Adipose tissue (tissue), 3 donors: Measurements from ENCODE around the gene FAM210A. TPM values are rescaled to one million over a fixed set of nuclear protein-coding genes. Genes with fewer than 3 reads are reported as not detected.
"Not testable (repeated sequence)": the region's sequence is repeated elsewhere in the genome, so short reads cannot be mapped to it uniquely, and the experiment has no call there.

Source experiments
- H3K27ac ChIP-seq: one replicate; pipeline ENCODE4 v1.5.1; 2013; ENCODE audit warnings: low read depth, low read length
- WGBS, 3 donors: extraction: QIAGEN DNeasy Blood & Tissue Kit; methylation state at CpG; one replicate each; pipeline ENCODE4 v1.1.7; 2013; 5-methylcytosine and 5-hydroxymethylcytosine counted together
- polyA plus RNA-seq, 3 donors: library from polyadenylated mRNA; stranded (reverse); fragments of 200-250 nt; gene quantifications; one replicate each; pipeline ENCODE4 v1.2.3, GENCODE V29; 2013
- donor health status: healthy with polysubstance abuse.
- donor health status: Bipolar disorder and iron deficiency.
- donor health status: healthy.

FAM210A gene
- polyA plus RNA-seq, 3 donors = 3.2 to 11.2 (median 8.7) TPM

- no peak overlapping the region for H3K27ac ChIP-seq
- 69 to 81% (median 70%) methylated on average over 8 of the region's 8 CpGs for WGBS, 3 donors
These were observed 12.8 kb downstream of the FAM210A start for GRCh38 chr18:13713455-13714055.

DNA sequence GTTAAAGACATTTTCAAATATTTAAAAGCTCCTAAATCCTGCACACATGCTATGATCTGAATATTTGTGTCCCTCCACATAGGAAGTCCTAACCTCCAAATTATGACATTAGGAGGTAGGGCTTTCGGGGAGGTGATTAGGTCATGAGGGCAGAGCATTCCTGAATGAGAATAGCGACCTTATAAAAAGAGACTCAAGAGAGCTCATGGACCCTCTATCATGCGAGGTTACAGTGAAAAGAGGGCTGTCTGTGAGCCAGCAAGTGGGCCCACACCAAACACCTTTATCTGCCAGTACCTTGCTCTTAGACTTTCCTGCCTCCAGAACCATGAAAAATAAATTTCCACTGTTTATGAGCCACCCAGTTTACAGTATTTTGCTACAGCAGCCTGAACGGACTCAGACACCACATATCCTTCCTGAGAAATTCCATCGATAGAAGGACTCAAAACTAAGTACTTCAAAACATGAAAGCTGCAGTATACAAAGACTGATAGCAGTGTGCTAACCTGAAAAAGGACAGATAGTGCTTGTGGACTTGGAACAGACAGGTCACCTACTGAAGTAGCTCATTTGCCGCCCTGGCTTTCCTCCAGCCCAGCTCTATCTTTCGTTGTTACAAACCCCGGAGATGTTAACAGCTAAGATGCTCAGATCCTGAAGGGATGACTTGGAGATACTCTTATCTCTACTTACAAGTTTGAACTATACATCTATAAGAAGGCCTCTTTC, 13.8 kb downstream of the FAM210A start:
- no peak overlapping the region for H3K27ac ChIP-seq
- WGBS, 3 donors = 85 to 86% (median 85%) methylated on average over 8 of the region's 8 CpGs

GRCh38 chr18:13710414-13710831, 15.9 kb downstream of the FAM210A start:
- 88 to 89% (median 88%) methylated on average over 6 of the region's 6 CpGs for WGBS, 3 donors
- no peak overlapping the region for H3K27ac ChIP-seq

DNA sequence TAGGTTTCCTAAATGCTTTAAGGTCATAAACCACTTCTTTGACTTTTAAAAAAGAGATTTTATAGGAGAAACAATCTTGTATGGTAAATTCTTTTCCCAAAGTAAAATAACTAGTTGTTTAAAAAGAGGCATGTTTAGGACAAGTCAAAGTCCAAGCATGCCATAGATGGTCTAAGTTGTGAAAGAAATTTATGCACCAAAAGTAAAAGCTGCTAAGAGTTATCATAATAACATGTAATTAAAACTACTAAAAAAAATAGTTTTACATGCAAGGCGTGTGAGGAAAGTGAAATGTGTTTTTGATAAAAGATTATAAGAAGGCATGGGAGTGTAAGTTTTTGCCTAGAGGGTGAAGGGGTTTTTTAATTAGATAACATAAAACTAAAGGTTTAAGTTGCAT, 22.5 kb downstream of the FAM210A start:
- no peak overlapping the region for H3K27ac ChIP-seq
- WGBS, 3 donors = 93 to 98% (median 94%) methylated on average over 1 of the region's 1 CpG

DNA sequence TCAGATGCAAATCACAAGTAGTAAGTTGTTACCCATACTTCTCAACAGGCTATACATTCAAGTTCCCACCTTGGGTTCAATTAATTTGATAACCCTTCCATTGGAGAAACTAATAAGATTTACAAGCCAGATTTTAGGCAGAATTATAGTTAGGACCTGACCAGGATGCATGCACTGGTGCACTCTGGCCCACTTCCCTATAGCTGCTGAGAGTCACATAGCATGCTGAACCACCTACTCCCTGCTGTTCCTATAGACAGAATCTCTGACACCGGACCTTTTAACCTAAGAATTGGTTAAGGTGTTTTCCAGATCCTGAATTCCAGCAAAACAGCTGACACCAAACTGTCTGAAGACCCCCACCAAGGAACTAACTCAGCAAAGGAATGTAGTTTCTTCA, 26.2 kb downstream of the FAM210A start:
- WGBS, 3 donors = 96 to 100% (median 97%) methylated on average over 1 of the region's 1 CpG
- H3K27ac ChIP-seq = no peak overlapping the region

- WGBS, 3 donors = 86 to 93% (median 92%) methylated on average over 3 of the region's 3 CpGs
These were observed 29.4 kb downstream of the FAM210A start for GRCh38 chr18:13696961-13697360.

DNA sequence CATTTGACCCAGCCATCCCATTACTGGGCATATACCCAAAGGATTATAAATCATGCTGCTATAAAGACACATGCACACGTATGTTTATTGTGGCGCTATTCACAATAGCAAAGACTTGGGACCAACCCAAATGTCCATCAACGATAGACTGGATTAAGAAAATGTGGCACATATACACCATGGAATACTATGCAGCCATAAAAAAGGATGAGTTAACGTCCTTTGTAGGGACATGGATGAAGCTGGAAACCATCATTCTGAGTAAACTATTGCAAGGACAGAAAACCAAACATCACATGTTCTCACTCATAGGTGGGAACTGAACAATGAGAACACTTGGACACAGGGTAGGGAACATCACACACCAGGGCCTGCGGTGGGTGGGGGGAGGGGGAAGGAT, 31.0 kb downstream of the FAM210A start:
- not testable (repeated sequence) for H3K27ac ChIP-seq
- 82 to 96% (median 90%) methylated on average over 5 of the region's 5 CpGs for WGBS, 3 donors

More at GRCh38 chr18:13696961-13697360, 29.4 kb downstream of the FAM210A start:
- H3K27ac ChIP-seq = no peak overlapping the region

GRCh38 chr18:13690060-13690459, 36.3 kb downstream of the FAM210A start:
- H3K27ac ChIP-seq = not testable (repeated sequence)
- WGBS, 3 donors = 95 to 99% (median 97%) methylated on average over 9 of the region's 9 CpGs

DNA sequence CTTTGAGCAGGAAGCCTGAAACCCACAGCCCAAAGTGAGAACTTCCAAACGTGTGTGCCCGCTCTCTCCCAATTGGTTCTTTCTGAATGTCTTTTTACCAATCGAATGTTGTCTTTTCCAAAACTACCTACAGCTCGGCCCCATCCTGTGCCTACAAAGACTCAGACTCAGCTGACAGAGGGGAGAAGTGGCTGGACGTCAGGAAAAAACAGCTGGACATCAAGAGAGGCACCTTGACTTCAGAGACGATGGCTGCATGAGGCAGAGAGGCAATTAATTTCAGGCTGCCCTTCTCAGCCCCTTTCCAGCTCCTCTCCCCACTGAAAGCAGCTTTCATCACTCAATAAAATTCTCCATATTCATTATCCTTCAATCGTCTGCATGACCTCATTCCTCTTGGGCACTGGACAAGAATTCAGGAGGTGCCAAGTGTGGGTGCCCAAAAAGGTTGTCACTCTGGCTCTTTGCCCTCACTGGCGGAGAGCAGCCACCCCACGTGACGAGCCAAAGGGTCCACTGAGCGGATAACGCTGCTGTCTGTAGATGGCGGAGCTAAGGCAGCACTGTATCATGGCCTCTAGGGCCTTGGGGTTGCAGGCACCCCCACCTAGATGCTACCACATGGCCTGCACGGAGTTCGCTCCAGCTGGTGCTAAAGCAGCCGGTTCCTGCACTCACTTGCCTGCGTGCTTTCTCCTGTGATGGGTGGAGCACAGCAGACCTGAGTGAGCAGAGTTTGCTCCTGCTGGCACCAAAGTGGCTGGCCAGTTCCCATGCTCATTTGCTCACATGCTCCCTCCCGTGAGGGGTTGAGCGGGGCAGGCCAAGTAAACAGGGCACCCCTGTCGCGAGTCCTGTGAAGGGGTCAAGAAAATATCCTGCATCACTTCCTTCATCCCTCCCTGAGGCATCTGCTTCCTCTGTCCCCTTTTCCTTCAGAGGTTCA, 37.9 kb downstream of the FAM210A start:
- WGBS, 3 donors = 89 to 96% (median 92%) methylated on average over 21 of the region's 21 CpGs
- no peak overlapping the region for H3K27ac ChIP-seq

DNA sequence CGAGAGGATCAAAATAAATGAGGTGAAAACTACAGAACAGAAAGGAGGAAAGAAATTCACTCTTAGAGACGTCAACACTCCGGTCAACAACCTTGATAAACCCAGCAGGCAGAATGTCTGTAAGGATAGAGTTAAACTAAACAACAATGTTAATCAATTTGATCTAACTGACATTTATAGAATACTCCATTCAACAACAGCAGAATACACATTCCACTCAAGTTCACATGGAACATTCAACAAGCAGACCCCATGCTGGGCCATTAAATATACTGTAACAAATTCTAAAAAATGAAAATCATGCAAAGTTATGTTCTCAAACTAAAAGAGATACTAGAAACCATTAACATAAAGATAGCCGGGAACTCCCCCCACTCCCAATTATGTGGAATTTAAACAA, 41.8 kb downstream of the FAM210A start:
- H3K27ac ChIP-seq = no peak overlapping the region
- WGBS, 3 donors = 92 to 97% (median 96%) methylated on average over 4 of the region's 4 CpGs

GRCh38 chr18:13681701-13682100, 44.7 kb downstream of the FAM210A start:
- 93 to 94% (median 94%) methylated on average over 6 of the region's 6 CpGs for WGBS, 3 donors
- H3K27ac ChIP-seq = no peak overlapping the region

DNA sequence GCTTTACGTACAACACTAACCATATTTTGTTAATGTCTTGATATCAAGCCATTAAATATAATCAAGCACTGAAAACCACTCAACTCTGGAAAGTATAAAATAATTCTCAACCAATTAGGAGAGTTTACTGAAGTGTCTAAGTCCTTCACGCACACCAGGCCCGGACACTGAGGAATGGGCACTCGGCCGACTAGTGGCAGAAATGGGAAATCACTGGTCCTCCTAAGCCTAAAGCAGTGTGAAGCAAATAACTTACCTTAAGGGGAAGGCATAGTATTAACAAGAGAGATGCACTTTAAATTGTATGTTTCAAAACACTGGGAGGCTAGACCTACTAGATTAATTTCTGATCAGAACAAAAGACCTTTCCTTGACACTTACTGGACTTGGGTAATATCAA, 45.7 kb downstream of the FAM210A start:
- no peak overlapping the region for H3K27ac ChIP-seq
- WGBS, 3 donors = 74 to 83% (median 75%) methylated on average over 5 of the region's 5 CpGs

GRCh38 chr18:13677350-13677749, 49.0 kb downstream of the FAM210A start:
- WGBS, 3 donors = 98 to 99% (median 98%) methylated on average over 13 of the region's 13 CpGs
- H3K27ac ChIP-seq = not testable (repeated sequence)

DNA sequence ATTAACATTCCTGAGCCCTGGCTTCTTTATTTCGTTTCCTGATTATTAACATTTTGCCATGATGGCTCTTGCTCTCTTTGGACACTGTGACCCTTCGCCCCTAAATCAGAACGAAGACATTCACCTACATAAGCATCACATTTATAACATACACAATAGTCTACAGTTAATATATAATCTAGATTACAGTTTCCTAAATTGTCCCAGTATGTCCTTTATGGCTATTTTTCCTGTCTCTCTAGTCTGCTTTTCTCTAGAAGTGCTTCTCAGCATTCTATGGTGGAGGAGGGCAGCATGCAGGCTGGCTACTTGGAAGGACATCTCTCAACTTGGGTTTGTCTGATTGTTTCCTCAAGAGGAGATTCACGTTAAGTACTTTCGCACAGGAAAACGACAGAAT, 49.9 kb downstream of the FAM210A start:
- no peak overlapping the region for H3K27ac ChIP-seq
- 84 to 89% (median 89%) methylated on average over 6 of the region's 6 CpGs for WGBS, 3 donors

DNA sequence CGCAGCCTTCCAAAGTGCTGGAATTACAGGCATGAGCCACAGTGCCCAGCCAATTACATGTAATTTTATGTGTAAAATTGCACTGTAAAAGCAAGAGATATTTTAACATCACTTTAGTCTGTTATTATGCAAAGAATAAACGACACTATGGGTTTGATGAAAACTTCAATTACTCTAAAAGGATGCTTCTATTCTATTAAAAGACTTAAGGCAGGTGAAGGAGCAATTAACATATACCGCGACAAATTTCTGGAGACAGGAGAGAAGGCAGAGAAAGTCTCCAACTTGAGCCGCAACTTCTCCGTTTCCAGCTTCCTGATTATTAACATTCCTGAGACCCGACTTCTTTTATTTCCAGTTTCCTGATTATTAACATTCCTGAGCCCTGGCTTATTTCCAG, 53.7 kb downstream of the FAM210A start:
- H3K27ac ChIP-seq = no peak overlapping the region
- 69 to 77% (median 73%) methylated on average over 7 of the region's 7 CpGs for WGBS, 3 donors

GRCh38 chr18:13661779-13662256, 64.5 kb downstream of the FAM210A start:
- WGBS, 3 donors = 64 to 93% (median 73%) methylated on average over 2 of the region's 2 CpGs
- H3K27ac ChIP-seq = no peak overlapping the region

DNA sequence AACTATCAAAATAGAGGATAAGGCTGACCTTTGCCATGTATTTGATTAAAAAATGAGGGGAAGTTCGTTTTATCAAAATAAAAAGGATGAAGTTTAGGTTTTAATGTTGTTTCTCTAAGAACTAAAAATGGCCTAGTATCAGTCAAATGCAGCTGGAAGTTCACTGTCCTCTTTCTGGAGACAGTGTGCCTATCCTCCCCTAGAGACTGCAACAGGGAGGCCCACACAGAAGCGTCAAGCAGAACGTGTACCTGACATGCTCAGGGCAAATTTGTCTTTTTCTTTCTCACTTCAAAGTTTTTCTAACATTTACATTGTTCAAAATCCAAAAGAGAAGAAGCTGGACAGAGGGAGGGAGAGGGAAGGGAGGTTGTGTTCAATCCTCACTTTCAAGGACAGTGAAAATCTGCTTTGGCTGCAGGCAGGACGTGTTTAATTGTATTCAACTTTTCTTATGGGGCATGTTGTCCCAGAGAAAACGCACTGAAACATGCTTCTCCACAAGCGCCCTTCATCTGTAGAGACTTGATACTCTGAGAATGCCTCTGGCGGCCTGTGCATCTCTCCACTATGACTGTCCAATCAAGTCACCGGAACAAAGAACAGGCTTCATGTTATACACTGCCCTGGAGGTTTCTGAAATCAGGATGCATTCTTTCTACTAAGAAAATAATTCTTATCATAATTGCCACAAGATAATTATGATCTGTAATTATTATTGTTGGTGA, 65.1 kb downstream of the FAM210A start:
- H3K27ac ChIP-seq = no peak overlapping the region
- 75 to 82% (median 80%) methylated on average over 8 of the region's 8 CpGs for WGBS, 3 donors

DNA sequence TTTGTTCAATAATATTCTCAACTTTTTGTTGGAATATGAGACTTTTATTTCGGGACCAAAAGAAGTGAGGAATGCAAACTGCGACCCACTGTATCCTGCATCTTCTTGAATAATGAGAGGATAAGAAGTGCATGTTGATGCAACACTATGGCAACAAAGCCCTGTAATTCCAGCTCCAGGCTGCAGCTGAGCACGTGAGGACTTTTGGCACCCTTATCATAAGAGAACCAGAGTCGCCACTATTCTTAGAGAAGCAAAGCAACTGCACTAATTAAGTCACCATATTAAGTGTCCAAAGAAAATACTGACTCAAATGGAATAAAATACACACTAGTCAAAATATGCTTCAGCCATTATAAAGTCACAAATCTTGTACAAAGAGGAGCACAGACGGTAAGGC, 65.8 kb downstream of the FAM210A start:
- WGBS, 3 donors = 70 to 80% (median 71%) methylated on average over 5 of the region's 5 CpGs

More for the DNA sequence above, 65.8 kb downstream of the FAM210A start:
- H3K27ac ChIP-seq = no peak overlapping the region
